Fibroblast of villous mesenchyme (primary cell): ENCODE results near the gene FTL. TPM values are rescaled to one million over a fixed set of nuclear protein-coding genes. Genes with fewer than 3 reads are reported as not detected.

Source experiments
- DNase-seq: peaks from one replicate; pipeline ENCODE4 v3.0.0-alpha.2; 2010; ENCODE audit warnings: low read depth
- H3K4me3 ChIP-seq: 2 replicates; pipeline ENCODE4 v1.5.1; 2011; ENCODE audit warnings: low read depth, mild to moderate bottlenecking, low read length
- total RNA-seq: library from RNA; depleted of rRNA; stranded (reverse); fragments of >200 nt; gene quantifications from 2 replicates; pipeline ENCODE4 v1.2.3, GENCODE V29; 2012
- TF ChIP-seq, protein P1 (sequence below): IDR thresholded peaks from 2 replicates; pipeline ENCODE4 v1.5.1; 2012; ENCODE audit warnings: low read depth, mild to moderate bottlenecking, low read length; ENCODE audit not compliant: insufficient read depth

FTL gene
- total RNA-seq, 1 donor: 4,150 TPM

DNA sequence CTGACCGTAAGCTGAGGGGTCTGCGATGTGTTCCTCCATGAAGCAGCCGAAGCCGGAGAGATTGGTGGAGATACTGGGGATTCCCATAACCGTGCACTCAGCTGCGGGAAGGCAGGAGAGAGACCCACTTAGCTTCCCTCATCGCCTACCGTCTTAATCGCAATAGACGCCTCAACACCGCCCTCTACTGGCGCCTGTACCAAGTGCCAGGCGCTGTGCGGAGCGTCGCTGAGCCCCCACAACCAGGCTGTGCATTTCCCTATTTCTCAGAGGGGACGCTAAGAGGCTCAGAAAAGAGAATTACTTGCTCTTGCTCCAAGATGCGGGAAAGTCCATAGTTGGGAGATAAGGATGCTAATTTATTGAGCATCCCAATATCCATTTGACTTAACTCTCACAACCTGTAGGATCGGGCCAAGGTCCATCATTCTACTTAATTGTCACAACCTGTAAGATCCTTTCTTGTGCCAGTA, 5.8 kb downstream of the FTL start:
- no peak overlapping the region for H3K4me3 ChIP-seq
- TF ChIP-seq, protein P1, sequence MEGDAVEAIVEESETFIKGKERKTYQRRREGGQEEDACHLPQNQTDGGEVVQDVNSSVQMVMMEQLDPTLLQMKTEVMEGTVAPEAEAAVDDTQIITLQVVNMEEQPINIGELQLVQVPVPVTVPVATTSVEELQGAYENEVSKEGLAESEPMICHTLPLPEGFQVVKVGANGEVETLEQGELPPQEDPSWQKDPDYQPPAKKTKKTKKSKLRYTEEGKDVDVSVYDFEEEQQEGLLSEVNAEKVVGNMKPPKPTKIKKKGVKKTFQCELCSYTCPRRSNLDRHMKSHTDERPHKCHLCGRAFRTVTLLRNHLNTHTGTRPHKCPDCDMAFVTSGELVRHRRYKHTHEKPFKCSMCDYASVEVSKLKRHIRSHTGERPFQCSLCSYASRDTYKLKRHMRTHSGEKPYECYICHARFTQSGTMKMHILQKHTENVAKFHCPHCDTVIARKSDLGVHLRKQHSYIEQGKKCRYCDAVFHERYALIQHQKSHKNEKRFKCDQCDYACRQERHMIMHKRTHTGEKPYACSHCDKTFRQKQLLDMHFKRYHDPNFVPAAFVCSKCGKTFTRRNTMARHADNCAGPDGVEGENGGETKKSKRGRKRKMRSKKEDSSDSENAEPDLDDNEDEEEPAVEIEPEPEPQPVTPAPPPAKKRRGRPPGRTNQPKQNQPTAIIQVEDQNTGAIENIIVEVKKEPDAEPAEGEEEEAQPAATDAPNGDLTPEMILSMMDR: peak; percentile 94
- peak; percentile 84 for DNase-seq

DNA sequence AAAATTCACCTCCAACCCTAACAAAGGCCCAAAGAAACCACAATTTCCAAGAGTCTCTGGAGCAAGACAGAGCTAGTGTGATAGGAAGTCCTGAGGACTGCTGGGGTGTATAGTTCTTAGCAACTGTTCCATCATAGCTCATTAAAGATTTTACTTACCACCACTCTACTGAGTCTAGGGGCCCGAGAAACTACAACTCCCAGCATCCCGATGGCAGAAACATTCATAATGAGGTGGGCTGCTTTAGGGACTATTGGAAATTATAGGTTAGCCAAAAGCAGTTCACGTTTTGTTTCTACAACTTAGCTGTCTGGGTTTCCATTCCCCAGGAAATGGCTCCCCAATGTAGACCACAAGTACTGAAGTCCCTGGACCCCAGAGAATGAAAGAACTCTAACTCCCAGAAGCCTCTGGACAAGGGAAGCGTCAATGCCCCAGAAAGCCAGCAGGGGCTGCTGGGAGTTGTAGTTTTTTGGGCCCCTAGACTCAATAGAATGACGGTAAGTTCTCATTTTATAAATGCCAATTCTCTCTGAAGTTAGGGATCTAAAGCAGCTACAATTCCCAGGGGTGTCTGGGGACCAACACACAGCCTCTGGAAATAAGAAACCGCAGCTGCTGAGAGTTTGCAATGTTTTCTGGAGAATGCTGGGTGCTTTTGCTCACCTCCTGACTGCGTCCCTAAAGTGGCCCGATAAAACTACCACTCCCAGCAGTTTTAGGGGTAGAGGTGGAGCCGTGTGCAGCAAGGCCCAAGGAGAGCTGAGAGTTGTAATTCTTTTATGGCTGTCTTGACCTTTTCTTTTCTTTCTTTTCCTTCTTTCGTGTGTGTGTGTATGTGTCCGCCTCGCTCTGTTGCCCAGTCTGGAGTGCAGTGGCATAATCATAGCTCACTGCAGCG, 11.1 kb downstream of the FTL start:
- no peak overlapping the region for H3K4me3 ChIP-seq
- DNase-seq: no peak
- TF ChIP-seq, protein P1: peak; percentile 18

DNA sequence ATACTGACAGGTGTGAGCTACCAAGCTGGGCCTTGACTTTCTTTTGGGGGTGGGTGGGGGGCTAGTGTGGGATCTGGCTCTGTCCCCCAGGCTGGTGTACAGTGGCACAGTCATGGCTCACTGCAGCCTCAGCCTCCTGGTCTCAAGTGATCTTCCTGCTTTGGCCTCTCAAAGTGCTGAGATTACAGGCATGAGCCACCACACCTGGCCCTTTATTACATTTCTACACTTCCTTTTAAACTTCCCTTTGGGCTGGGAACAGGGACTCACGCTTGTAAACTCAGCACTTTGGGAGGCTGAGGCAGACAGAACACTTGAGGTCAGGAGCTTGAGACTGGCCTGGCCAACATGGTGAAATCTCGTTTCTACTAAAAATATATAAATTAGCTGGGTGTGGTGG, 12.0 kb downstream of the FTL start:
- no peak for DNase-seq
- H3K4me3 ChIP-seq: no peak overlapping the region
- TF ChIP-seq, protein P1: no peak

DNA sequence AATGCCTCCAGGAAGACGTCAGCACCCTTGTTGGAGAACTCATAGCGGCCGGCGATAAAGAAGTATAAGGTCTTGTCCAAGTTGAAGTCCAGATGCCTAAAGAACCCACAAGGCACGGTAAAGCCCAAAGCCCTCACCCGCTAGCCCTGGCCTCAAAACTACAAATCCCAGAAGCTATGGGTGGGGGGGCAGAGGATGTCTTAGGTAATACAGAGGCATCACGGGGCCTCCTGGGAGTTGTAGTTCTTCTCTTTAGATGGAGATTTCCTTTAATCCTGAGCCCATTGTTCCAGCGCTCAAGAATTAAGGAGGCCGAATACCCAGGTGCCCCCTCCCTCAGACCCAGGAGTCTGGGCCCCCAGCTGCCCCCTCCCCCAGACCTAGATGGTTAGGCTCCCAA, 17.2 kb downstream of the FTL start:
- DNase-seq: no peak
- H3K4me3 ChIP-seq: no peak overlapping the region
- TF ChIP-seq, protein P1: no peak

DNA sequence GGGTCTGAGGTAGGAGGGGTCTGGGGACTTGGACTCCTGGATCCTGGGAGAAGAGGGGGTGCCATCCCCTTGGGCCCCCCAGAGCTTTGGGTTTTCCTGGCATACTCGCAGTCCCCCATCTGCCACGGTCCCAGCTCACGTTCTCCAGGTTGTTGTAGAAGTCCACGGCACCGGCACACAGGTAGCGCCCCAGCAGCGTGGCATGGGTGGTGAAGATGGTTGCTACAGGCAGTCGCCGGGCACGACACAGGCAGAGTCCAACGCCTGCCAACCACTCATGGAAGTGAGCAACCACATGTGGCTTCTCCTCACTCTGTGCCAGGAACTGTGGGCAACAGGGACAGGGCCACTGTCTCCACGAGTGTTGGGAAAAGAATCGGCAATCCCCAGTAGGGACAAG, 20.6 kb downstream of the FTL start:
- no peak overlapping the region for H3K4me3 ChIP-seq

GRCh38 chr19:48986211-48986610, 21.1 kb downstream of the FTL start:
- TF ChIP-seq, protein P1: no peak
- no peak for DNase-seq
- H3K4me3 ChIP-seq: no peak overlapping the region

More for the DNA sequence above, 20.6 kb downstream of the FTL start:
- no peak for DNase-seq
- TF ChIP-seq, protein P1: no peak
